DMS153 (cell line): ENCODE results near the gene WWP2.
"Not testable (repeated sequence)": the region's sequence is repeated elsewhere in the genome, so short reads cannot be mapped to it uniquely, and the experiment has no call there.

Experiments used
- DNase-seq: peaks from one replicate; lab custom pipeline; 2025; lab: John Stamatoyannopoulos, UW

Gene WWP2

GRCh38 chr16:69796285-69797118, 34.4 kb downstream of the WWP2 start:
- peak; percentile 2 for DNase-seq

- no peak for DNase-seq
These were observed 36.3 kb downstream of the WWP2 start for GRCh38 chr16:69798466-69798865.

GRCh38 chr16:69799611-69800031, 37.5 kb downstream of the WWP2 start:
- no peak for DNase-seq

GRCh38 chr16:69804297-69804696, 42.2 kb downstream of the WWP2 start:
- DNase-seq: no peak

GRCh38 chr16:69806776-69807175, 44.6 kb downstream of the WWP2 start:
- not testable (repeated sequence) for DNase-seq

GRCh38 chr16:69812688-69813014, 50.5 kb downstream of the WWP2 start:
- DNase-seq: no peak

- no peak for DNase-seq
These were observed 51.9 kb downstream of the WWP2 start for GRCh38 chr16:69814078-69814477.

GRCh38 chr16:69814561-69814960, 52.4 kb downstream of the WWP2 start:
- DNase-seq: no peak

GRCh38 chr16:69815216-69815883, 53.2 kb downstream of the WWP2 start:
- DNase-seq: not testable (repeated sequence)

GRCh38 chr16:69816996-69817395, 54.9 kb downstream of the WWP2 start:
- DNase-seq: no peak

GRCh38 chr16:69818891-69819545, 56.9 kb downstream of the WWP2 start:
- no peak for DNase-seq

- DNase-seq: no peak
These were observed 58.9 kb downstream of the WWP2 start for GRCh38 chr16:69820926-69821541.

- DNase-seq: no peak
These were observed 59.7 kb downstream of the WWP2 start for GRCh38 chr16:69821844-69822173.

- no peak for DNase-seq
These were observed 60.2 kb downstream of the WWP2 start for GRCh38 chr16:69822174-69822935.

- no peak for DNase-seq
These were observed 61.9 kb downstream of the WWP2 start for GRCh38 chr16:69823831-69824563.

GRCh38 chr16:69824564-69825142, 62.5 kb downstream of the WWP2 start:
- DNase-seq: not testable (repeated sequence)

GRCh38 chr16:69827524-69827923, 65.4 kb downstream of the WWP2 start:
- DNase-seq: no peak

- DNase-seq: no peak
These were observed 67.2 kb downstream of the WWP2 start for GRCh38 chr16:69829338-69829737.

GRCh38 chr16:69830146-69830533, 68.0 kb downstream of the WWP2 start:
- no peak for DNase-seq

- no peak for DNase-seq
These were observed 68.5 kb downstream of the WWP2 start for GRCh38 chr16:69830534-69831211.
